Brain microvascular endothelial cell (primary cell): ENCODE measurements around the gene WWOX.

Experiments
- DNase-seq: peaks from one replicate; pipeline ENCODE4 v3.0.0-alpha.2; 2020
- H3K27ac ChIP-seq: fragments of 250-450 bp; sonication (Bioruptor Pico); 2 replicates; pipeline ENCODE4 v1.5.1; 2020; ENCODE audit warnings: mild to moderate bottlenecking, moderate library complexity
- H3K27me3 ChIP-seq: fragments of 250-450 bp; sonication (Bioruptor Pico); replicated peaks from 2 replicates; pipeline ENCODE4 v1.5.1; 2020; ENCODE audit warnings: mild to moderate bottlenecking
- H3K36me3 ChIP-seq: fragments of 250-450 bp; sonication (Bioruptor Pico); replicated peaks from 2 replicates; pipeline ENCODE4 v1.5.1; 2020; ENCODE audit warnings: mild to moderate bottlenecking
- H3K4me3 ChIP-seq: 2 replicates; pipeline ENCODE4 v1.5.1; 2011; ENCODE audit warnings: low read depth, mild to moderate bottlenecking, control low read depth, low read length, moderate library complexity
- in situ Hi-C: cut with HindIII; loops from 2 replicates; pipeline ENCODE4 v1.10.0; 2017; ENCODE audit warnings: low sequenced_read_pairs, low pct_ligation_motif_present
- TF ChIP-seq, protein P1 (sequence below): IDR thresholded peaks from 2 replicates; pipeline ENCODE4 v1.5.1; 2011; ENCODE audit warnings: low read depth, mild to moderate bottlenecking, moderate library complexity, low read length, control low read depth, inconsistent platforms; ENCODE audit errors: missing control alignments

WWOX gene

DNA sequence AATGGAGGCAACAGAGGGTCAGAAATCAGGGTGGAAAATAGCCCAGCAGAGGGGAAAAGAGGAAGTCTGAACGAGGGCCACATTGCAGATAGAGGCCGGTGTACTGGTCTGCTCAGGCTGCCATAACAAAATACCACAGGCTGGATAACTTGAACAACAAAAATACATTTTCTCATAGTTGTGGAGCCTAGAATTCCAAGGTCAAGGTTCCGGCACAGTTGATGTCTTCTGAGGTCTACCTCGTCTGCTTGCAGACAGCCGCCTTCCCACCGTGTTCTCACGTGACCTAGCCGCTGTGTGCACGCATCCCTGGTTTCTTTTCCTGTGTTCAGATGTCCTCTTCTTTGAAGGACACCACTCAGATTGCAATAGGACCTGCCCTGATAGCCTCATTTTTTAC is 249.4 kb downstream of the WWOX start:
- TF ChIP-seq, protein P1, sequence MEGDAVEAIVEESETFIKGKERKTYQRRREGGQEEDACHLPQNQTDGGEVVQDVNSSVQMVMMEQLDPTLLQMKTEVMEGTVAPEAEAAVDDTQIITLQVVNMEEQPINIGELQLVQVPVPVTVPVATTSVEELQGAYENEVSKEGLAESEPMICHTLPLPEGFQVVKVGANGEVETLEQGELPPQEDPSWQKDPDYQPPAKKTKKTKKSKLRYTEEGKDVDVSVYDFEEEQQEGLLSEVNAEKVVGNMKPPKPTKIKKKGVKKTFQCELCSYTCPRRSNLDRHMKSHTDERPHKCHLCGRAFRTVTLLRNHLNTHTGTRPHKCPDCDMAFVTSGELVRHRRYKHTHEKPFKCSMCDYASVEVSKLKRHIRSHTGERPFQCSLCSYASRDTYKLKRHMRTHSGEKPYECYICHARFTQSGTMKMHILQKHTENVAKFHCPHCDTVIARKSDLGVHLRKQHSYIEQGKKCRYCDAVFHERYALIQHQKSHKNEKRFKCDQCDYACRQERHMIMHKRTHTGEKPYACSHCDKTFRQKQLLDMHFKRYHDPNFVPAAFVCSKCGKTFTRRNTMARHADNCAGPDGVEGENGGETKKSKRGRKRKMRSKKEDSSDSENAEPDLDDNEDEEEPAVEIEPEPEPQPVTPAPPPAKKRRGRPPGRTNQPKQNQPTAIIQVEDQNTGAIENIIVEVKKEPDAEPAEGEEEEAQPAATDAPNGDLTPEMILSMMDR = no peak
- Histone ChIP-seq H3K27me3 (no peaks in the 10 kb centered on the region), H3K4me3 (no peak overlapping the region), H3K36me3 (no peaks in the 10 kb centered on the region), H3K27ac (no peak overlapping the region)
- in situ Hi-C loops = no loop called here
- no peak for DNase-seq

- H3K27me3 ChIP-seq = no peaks in the 10 kb centered on the region
- TF ChIP-seq, protein P1 = no peak
- H3K27ac ChIP-seq = no peak overlapping the region
- H3K36me3 ChIP-seq = no peaks in the 10 kb centered on the region
- no peak overlapping the region for H3K4me3 ChIP-seq
- DNase-seq = no peak
- in situ Hi-C loops = no loop called here
Measured at GRCh38 chr16:78352184-78352583, 252.7 kb downstream of the WWOX start.

DNA sequence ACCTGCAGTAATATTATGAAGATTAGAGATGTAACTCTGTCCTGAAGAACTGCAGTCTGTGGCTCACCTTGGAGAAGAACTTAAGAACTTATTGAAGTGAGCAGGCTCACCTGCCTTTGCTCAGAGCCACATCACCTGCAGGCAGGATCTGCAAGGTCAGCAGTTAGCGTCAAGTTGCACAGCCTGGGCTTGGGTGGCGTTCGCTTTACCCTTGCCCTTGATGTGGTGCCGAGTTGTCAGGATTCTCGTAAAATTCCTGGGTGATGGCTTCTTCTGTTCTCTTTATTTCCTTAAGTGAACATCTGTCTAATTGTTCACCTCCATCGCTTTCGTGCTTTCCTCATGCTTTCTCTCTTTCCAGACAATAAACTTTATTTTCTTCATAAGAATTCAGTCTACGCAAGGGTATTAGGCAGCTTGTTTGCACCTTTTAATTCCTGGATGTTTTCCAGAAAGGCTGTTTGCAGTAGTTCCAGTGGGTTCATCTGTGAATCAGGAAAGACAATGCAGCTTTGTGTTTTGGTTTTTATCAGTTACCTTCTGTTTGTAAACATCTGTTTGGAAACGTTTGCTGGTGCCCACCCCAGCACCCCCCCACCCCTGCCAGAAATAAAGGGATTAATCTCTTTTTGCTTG is 254.3 kb downstream of the WWOX start:
- H3K27me3 ChIP-seq = no peaks in the 10 kb centered on the region
- H3K27ac ChIP-seq = no peak overlapping the region
- DNase-seq = no peak
- H3K36me3 ChIP-seq = no peaks in the 10 kb centered on the region
- no peak overlapping the region for H3K4me3 ChIP-seq
- in situ Hi-C loops = no loop called here
- TF ChIP-seq, protein P1 = no peak

- no peak for DNase-seq
- Histone ChIP-seq H3K36me3 (no peaks in the 10 kb centered on the region), H3K4me3 (no peak overlapping the region), H3K27me3 (no peaks in the 10 kb centered on the region), H3K27ac (no peak overlapping the region)
- TF ChIP-seq, protein P1 = no peak
- in situ Hi-C loops = no loop called here
Measured at GRCh38 chr16:78362524-78363135, 263.2 kb downstream of the WWOX start.

- Histone ChIP-seq H3K4me3 (no peak overlapping the region), H3K36me3 (no peaks in the 10 kb centered on the region), H3K27me3 (no peaks in the 10 kb centered on the region), H3K27ac (no peak overlapping the region)
- DNase-seq = no peak
- in situ Hi-C loops = no loop called here
- TF ChIP-seq, protein P1 = no peak
Measured at GRCh38 chr16:78363843-78364555, 264.5 kb downstream of the WWOX start.
